GM18499 (cell line): ENCODE results near the gene NR6A1.
"Not testable (repeated sequence)": the region's sequence is repeated elsewhere in the genome, so short reads cannot be mapped to it uniquely, and the experiment has no call there.

Experiments used
- ATAC-seq: cut with Tn5 transposase; IDR thresholded peaks from one replicate; pipeline ENCODE4 v1.9.1; 2021; ENCODE audit warnings: moderate number of reproducible peaks; ENCODE audit not compliant: insufficient read depth, unreplicated experiment

NR6A1 gene

GRCh38 chr9:124779368-124780059, 8.4 kb upstream of the NR6A1 start:
- ATAC-seq: no peak

- ATAC-seq: no peak
These were observed 7.7 kb upstream of the NR6A1 start for GRCh38 chr9:124778575-124779367.

- no peak for ATAC-seq
These were observed 6.0 kb upstream of the NR6A1 start, which contains the start of gene OLFML2A for GRCh38 chr9:124776954-124777648. Gene OLFML2A (plus strand): TSS chr9:124777133. CDS start chr9:124777271, 138 bp downstream.

GRCh38 chr9:124776618-124776953, 5.5 kb upstream of the NR6A1 start:
- ATAC-seq: no peak

GRCh38 chr9:124774129-124774978, 3.2 kb upstream of the NR6A1 start:
- ATAC-seq: peak; percentile 33

GRCh38 chr9:124773473-124774128, 2.5 kb upstream of the NR6A1 start:
- no peak for ATAC-seq

- ATAC-seq: not testable (repeated sequence)
These were observed 1.8 kb upstream of the NR6A1 start for GRCh38 chr9:124772877-124773276.

GRCh38 chr9:124771867-124772679, 962 bp upstream of the NR6A1 start:
- no peak for ATAC-seq

- no peak for ATAC-seq
These were observed 621 bp downstream of the NR6A1 start for GRCh38 chr9:124770359-124771020.

GRCh38 chr9:124769549-124770358, 1.4 kb downstream of the NR6A1 start:
- ATAC-seq: no peak

- ATAC-seq: no peak
These were observed 2.2 kb downstream of the NR6A1 start for GRCh38 chr9:124768750-124769548.

- ATAC-seq: no peak
These were observed 2.8 kb downstream of the NR6A1 start for GRCh38 chr9:124768334-124768733.

- ATAC-seq: no peak
These were observed 3.3 kb downstream of the NR6A1 start for GRCh38 chr9:124767821-124768220.

- no peak for ATAC-seq
These were observed 4.1 kb downstream of the NR6A1 start for GRCh38 chr9:124766815-124767554.

- no peak for ATAC-seq
These were observed 4.8 kb downstream of the NR6A1 start for GRCh38 chr9:124766326-124766725.

GRCh38 chr9:124765439-124765835, 5.7 kb downstream of the NR6A1 start:
- ATAC-seq: no peak
